ENCODE results near the gene MOCS1.

MOCS1 gene

GRCh38 chr6:39929039-39929732, 5.1 kb downstream of the MOCS1 start:
- in situ Hi-C loops (cut with MboI; ENCODE audit: low pct_unique_long_range_greater_than_20kb, low sequenced_read_pairs) = no loop called here
- DNase-seq = no peak

GRCh38 chr6:39927159-39927558, 7.1 kb downstream of the MOCS1 start:
- in situ Hi-C loops (cut with MboI; ENCODE audit: low pct_unique_long_range_greater_than_20kb, low sequenced_read_pairs) = no loop called here
- no peak for DNase-seq

GRCh38 chr6:39926668-39927067, 7.6 kb downstream of the MOCS1 start:
- DNase-seq = no peak
- in situ Hi-C loops (cut with MboI; ENCODE audit: low pct_unique_long_range_greater_than_20kb, low sequenced_read_pairs) = no loop called here

- no peak for DNase-seq
- in situ Hi-C loops (cut with MboI; ENCODE audit: low pct_unique_long_range_greater_than_20kb, low sequenced_read_pairs) = no loop called here
Measured at GRCh38 chr6:39925931-39926290, 8.4 kb downstream of the MOCS1 start.

GRCh38 chr6:39925191-39925930, 8.9 kb downstream of the MOCS1 start:
- in situ Hi-C loops (cut with MboI; ENCODE audit: low pct_unique_long_range_greater_than_20kb, low sequenced_read_pairs) = no loop called here
- DNase-seq = no peak

GRCh38 chr6:39924283-39924682, 10.0 kb downstream of the MOCS1 start:
- DNase-seq = no peak
- in situ Hi-C loops (cut with MboI; ENCODE audit: low pct_unique_long_range_greater_than_20kb, low sequenced_read_pairs) = no loop called here

GRCh38 chr6:39923861-39924260, 10.4 kb downstream of the MOCS1 start:
- DNase-seq = no peak

GRCh38 chr6:39923394-39923793, 10.9 kb downstream of the MOCS1 start:
- in situ Hi-C loops (cut with MboI; ENCODE audit: low pct_unique_long_range_greater_than_20kb, low sequenced_read_pairs) = no loop called here
- DNase-seq = no peak

More at GRCh38 chr6:39923861-39924260, 10.4 kb downstream of the MOCS1 start:
- in situ Hi-C loops (cut with MboI; ENCODE audit: low pct_unique_long_range_greater_than_20kb, low sequenced_read_pairs) = no loop called here

GRCh38 chr6:39922821-39923220, 11.4 kb downstream of the MOCS1 start:
- DNase-seq = no peak
- in situ Hi-C loops (cut with MboI; ENCODE audit: low pct_unique_long_range_greater_than_20kb, low sequenced_read_pairs) = no loop called here

GRCh38 chr6:39920157-39920556, 14.1 kb downstream of the MOCS1 start:
- in situ Hi-C loops (cut with MboI; ENCODE audit: low pct_unique_long_range_greater_than_20kb, low sequenced_read_pairs) = no loop called here
- DNase-seq = no peak

GRCh38 chr6:39918831-39919230, 15.4 kb downstream of the MOCS1 start:
- in situ Hi-C loops (cut with MboI; ENCODE audit: low pct_unique_long_range_greater_than_20kb, low sequenced_read_pairs) = no loop called here
- no peak for DNase-seq

GRCh38 chr6:39917981-39918380, 16.3 kb downstream of the MOCS1 start:
- DNase-seq = no peak
- in situ Hi-C loops (cut with MboI; ENCODE audit: low pct_unique_long_range_greater_than_20kb, low sequenced_read_pairs) = no loop called here

GRCh38 chr6:39917329-39917728, 16.9 kb downstream of the MOCS1 start:
- in situ Hi-C loops (cut with MboI; ENCODE audit: low pct_unique_long_range_greater_than_20kb, low sequenced_read_pairs) = no loop called here
- DNase-seq = no peak

GRCh38 chr6:39915866-39916265, 18.4 kb downstream of the MOCS1 start:
- in situ Hi-C loops (cut with MboI; ENCODE audit: low pct_unique_long_range_greater_than_20kb, low sequenced_read_pairs) = no loop called here
- DNase-seq = no peak

- in situ Hi-C loops (cut with MboI; ENCODE audit: low pct_unique_long_range_greater_than_20kb, low sequenced_read_pairs) = no loop called here
- DNase-seq = no peak
Measured at GRCh38 chr6:39914239-39914638, 20.0 kb downstream of the MOCS1 start.

GRCh38 chr6:39913391-39913916, 20.8 kb downstream of the MOCS1 start:
- DNase-seq = no peak
- in situ Hi-C loops (cut with MboI; ENCODE audit: low pct_unique_long_range_greater_than_20kb, low sequenced_read_pairs) = no loop called here

- in situ Hi-C loops (cut with MboI; ENCODE audit: low pct_unique_long_range_greater_than_20kb, low sequenced_read_pairs) = no loop called here
- no peak for DNase-seq
Measured at GRCh38 chr6:39912446-39912845, 21.8 kb downstream of the MOCS1 start.

- in situ Hi-C loops (cut with MboI; ENCODE audit: low pct_unique_long_range_greater_than_20kb, low sequenced_read_pairs) = no loop called here
- no peak for DNase-seq
Measured at GRCh38 chr6:39911513-39912125, 22.6 kb downstream of the MOCS1 start.

- in situ Hi-C loops (cut with MboI; ENCODE audit: low pct_unique_long_range_greater_than_20kb, low sequenced_read_pairs) = no loop called here
- DNase-seq = no peak
Measured at GRCh38 chr6:39910744-39911143, 23.5 kb downstream of the MOCS1 start.

- in situ Hi-C loops (cut with MboI; ENCODE audit: low pct_unique_long_range_greater_than_20kb, low sequenced_read_pairs) = no loop called here
- no peak for DNase-seq
Measured at GRCh38 chr6:39910164-39910563, 24.1 kb downstream of the MOCS1 start.
